Endothelial cell of umbilical vein (primary cell): ENCODE results near the gene FRMD5. TPM values are rescaled to one million over a fixed set of nuclear protein-coding genes. Genes with fewer than 3 reads are reported as not detected.

ENCODE experiments used
- BruUV-seq: library from RNA; stranded (reverse); fragments of 400-500 nt; replicated peaks from 2 replicates; lab custom pipeline; 2021; lab: Mats Ljungman, UMichigan
- CTCF ChIA-PET: fragments of 300-600, 350-600 bp; sonication (Branson Sonifier 250); formaldehyde crosslinking; loops from one replicate; lab custom pipeline; 2021; ENCODE audit warnings: antibody characterized with exemption, inconsistent platforms; lab: Charles Lee
- POLR2A ChIA-PET: fragments of 300-600, 350-600 bp; sonication (Branson Sonifier 250); formaldehyde crosslinking; loops from one replicate; lab custom pipeline; 2021; ENCODE audit warnings: antibody characterized with exemption, inconsistent platforms; lab: Charles Lee
- DNase-seq: peaks from one replicate; pipeline ENCODE4 v3.0.0-alpha.2; 2011; ENCODE audit warnings: low read depth, low spot score
- FAIRE-seq: peaks from 2 replicates; lab custom pipeline; 2011; peaks lifted over from hg19 to GRCh38; lab: Jason Lieb, UNC
- H2AFZ ChIP-seq: 2 replicates; pipeline ENCODE4 v1.6.0; 2012; ENCODE audit warnings: low read depth, low read length, control low read depth, inconsistent platforms
- H3K27ac ChIP-seq: 2 replicates; pipeline ENCODE4 v1.5.1; 2011; ENCODE audit warnings: low read depth, mild to moderate bottlenecking, control low read depth, low read length, moderate library complexity; ENCODE audit not compliant: insufficient read depth
- H3K27me3 ChIP-seq, 2 experiments: 2 replicates each; pipeline versions ENCODE4 v1.6.0 to v1.6.1; 2011; ENCODE audit warnings: low read length in 2 of 2, mixed read lengths in 1 of 2; ENCODE audit not compliant: control insufficient read depth in 2 of 2, insufficient read depth in 2 of 2
- H3K36me3 ChIP-seq, 2 experiments: 2 replicates in 1 of 2; 3 replicates in 1 of 2; pipeline ENCODE4 v1.5.1; 2011; ENCODE audit warnings: low read length in 2 of 2, mild to moderate bottlenecking in 1 of 2, moderate library complexity in 1 of 2; ENCODE audit not compliant: control insufficient read depth in 2 of 2, insufficient read depth in 2 of 2; ENCODE audit errors: extremely low read depth in 1 of 2
- H3K4me1 ChIP-seq: 3 replicates; pipeline ENCODE4 v1.5.1; 2011; ENCODE audit warnings: mild to moderate bottlenecking, low read length; ENCODE audit not compliant: control insufficient read depth, insufficient read depth; ENCODE audit errors: extremely low read depth
- H3K4me2 ChIP-seq: 2 replicates; pipeline ENCODE4 v1.6.1; 2011; ENCODE audit warnings: low read length, control low read depth, mixed read lengths; ENCODE audit not compliant: insufficient read depth
- H3K4me3 ChIP-seq, 3 experiments: fragments of 200-600 bp in 1 of 3; sonication (generic), shearing (Covaris generic) in 1 of 3; replicated peaks in 1 of 3; 2 replicates each; pipeline ENCODE4 v1.5.1; 2011 to 2016; ENCODE audit warnings: control low read depth in 3 of 3, low read length in 3 of 3, mild to moderate bottlenecking in 2 of 3, inconsistent platforms in 1 of 3, low read depth in 1 of 3, moderate library complexity in 1 of 3; ENCODE audit not compliant: insufficient read depth in 1 of 3
- H3K79me2 ChIP-seq: 2 replicates; pipeline ENCODE4 v1.6.0; 2012; ENCODE audit warnings: low read length, inconsistent platforms; ENCODE audit not compliant: control insufficient read depth, insufficient read depth
- H3K9ac ChIP-seq: replicated peaks from 2 replicates; pipeline ENCODE3; 2011; ENCODE audit warnings: low read length, control low read depth; ENCODE audit not compliant: insufficient read depth; ENCODE audit errors: extremely low read depth
- H3K9me1 ChIP-seq: replicated peaks from 3 replicates; pipeline ENCODE4 v1.6.0; 2011; ENCODE audit warnings: mild to moderate bottlenecking, low read length; ENCODE audit not compliant: control insufficient read depth, insufficient read depth; ENCODE audit errors: extremely low read depth
- H3K9me3 ChIP-seq: replicated peaks from 2 replicates; pipeline ENCODE4 v1.5.1; 2012; ENCODE audit warnings: low read length, inconsistent platforms; ENCODE audit not compliant: control insufficient read depth, insufficient read depth
- H4K20me1 ChIP-seq: replicated peaks from 2 replicates; pipeline ENCODE3; 2011; ENCODE audit warnings: mild to moderate bottlenecking, low read length; ENCODE audit not compliant: control insufficient read depth, insufficient read depth; ENCODE audit errors: extremely low read depth
- EZH2 ChIP-seq: IDR thresholded peaks from 2 replicates; pipeline ENCODE4 v1.6.1; 2012; ENCODE audit warnings: borderline replicate concordance, low read depth, mild to moderate bottlenecking, moderate library complexity, low read length, inconsistent platforms; ENCODE audit not compliant: severe bottlenecking
- FOS ChIP-seq: IDR thresholded peaks from 2 replicates; pipeline ENCODE4 v1.6.1; 2011; ENCODE audit warnings: mild to moderate bottlenecking, low read length, moderate library complexity, borderline replicate concordance; ENCODE audit not compliant: insufficient read depth
- GATA2 ChIP-seq: IDR thresholded peaks from 2 replicates; pipeline ENCODE4 v1.7.0; 2011; ENCODE audit warnings: low read depth, mild to moderate bottlenecking, moderate library complexity, mixed read lengths, low read length; ENCODE audit not compliant: insufficient read length, insufficient read depth
- JUN ChIP-seq: IDR thresholded peaks from 2 replicates; pipeline ENCODE4 v1.6.1; 2011; ENCODE audit warnings: borderline replicate concordance, low read depth; ENCODE audit not compliant: insufficient read length, insufficient read depth
- MYC ChIP-seq: IDR thresholded peaks from one replicate; pipeline ENCODE4 v1.6.1; 2011; ENCODE audit warnings: mild to moderate bottlenecking, low read depth, low read length
- POLR2A ChIP-seq: IDR thresholded peaks from 2 replicates; pipeline ENCODE4 v1.6.1; 2012; ENCODE audit warnings: low read depth, mild to moderate bottlenecking, control low read depth, low read length
- POLR2AphosphoS5 ChIP-seq: IDR thresholded peaks from 2 replicates; pipeline ENCODE4 v1.6.1; 2012; ENCODE audit warnings: low read depth, mild to moderate bottlenecking, control low read depth, low read length, moderate library complexity; ENCODE audit not compliant: insufficient read depth
- dilution Hi-C: fragments of 300-500 bp; cut with MboI; formaldehyde crosslinking; loops from one replicate; pipeline ENCODE4 v1.15.0; 2019; ENCODE audit warnings: low sequenced_read_pairs; ENCODE audit not compliant: extremely low pct_ligation_motif_present
- intact Hi-C: fragments of 100-400 bp; cut with micrococcal nuclease; formaldehyde crosslinking; loops from one replicate; pipeline ENCODE4 v1.10.0; 2022
- polyA plus RNA-seq, 4 experiments: library from polyadenylated mRNA; depleted of rRNA in 3 of 4; stranded (reverse) in 3 of 4; unstranded in 1 of 4; fragments of >200 nt; gene quantifications; 2 replicates each; pipeline versions ENCODE4 v1.2.1 to v1.2.3, GENCODE V29; 2011 to 2012; ENCODE audit warnings: missing spikeins in 1 of 4
- total RNA-seq: library from RNA; stranded (reverse); gene quantifications from 2 replicates; pipeline ENCODE4 v1.2.3, GENCODE V29; 2021
- TF ChIP-seq, protein P1 (sequence below), 2 donors: IDR thresholded peaks; 1 replicate in 1 of 2; 2 replicates in 1 of 2; pipeline ENCODE4 v1.5.1; 2011; ENCODE audit warnings: low read length in 2 of 2, mild to moderate bottlenecking in 2 of 2, moderate library complexity in 2 of 2, control low read depth in 1 of 2, inconsistent platforms in 1 of 2, low read depth in 1 of 2; ENCODE audit not compliant: insufficient read depth in 1 of 2; ENCODE audit errors: extremely low read depth in 1 of 2
- TF ChIP-seq, protein P2 (sequence below): IDR thresholded peaks from 2 replicates; pipeline ENCODE4 v1.6.1; 2011; ENCODE audit not compliant: insufficient read depth, insufficient read length

FRMD5 gene
- total and polyA plus RNA-seq, 2 donors (not counting 3 experiments of a cell fraction or from before 2014, with no cell fraction given) = 16.7 to 20.2 TPM

DNA sequence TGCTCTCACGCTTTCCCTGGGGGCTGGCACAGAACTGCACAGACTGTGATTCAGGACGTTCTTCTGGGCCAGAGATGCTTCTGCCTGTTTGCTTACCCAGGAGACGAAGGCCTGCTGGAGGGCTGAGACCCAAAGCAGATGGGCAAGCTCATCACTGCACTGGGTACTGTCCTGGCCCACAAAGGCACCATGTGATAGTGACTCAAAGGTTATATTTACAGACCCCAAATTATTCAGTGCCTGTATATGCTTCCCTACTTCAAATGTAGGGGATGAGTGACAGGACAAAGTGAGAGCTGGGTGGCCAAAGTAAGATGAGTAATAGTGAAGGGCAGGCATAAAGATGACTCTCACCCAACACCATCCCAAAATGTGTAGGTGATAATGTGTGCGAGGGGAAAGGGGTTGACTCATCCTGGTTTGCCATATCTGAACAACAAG lies 240.9 kb downstream of the FRMD5 start:
- Histone ChIP-seq H4K20me1 (no peaks in the 10 kb centered on the region), H3K27ac (no peak overlapping the region), H3K9me3 (no peaks in the 10 kb centered on the region), H3K4me3 (no peak overlapping the region), H3K9ac (no peak overlapping the region), H3K4me2 (no peak overlapping the region), H3K36me3 (no peaks in the 10 kb centered on the region), H3K79me2 (no peaks in the 10 kb centered on the region), H2AFZ (no peak overlapping the region), H3K9me1 (no peaks in the 10 kb centered on the region), H3K4me1 (peaks cover 2% of the 10 kb centered on the region), H3K27me3 (no peaks in the 10 kb centered on the region)
- FAIRE-seq (no peak), DNase-seq (no peak)
- dilution Hi-C loops (no loop called here), intact Hi-C loops (no loop called here)
- ChIA-PET CTCF (interaction anchor here (0.6 to 2.8 kb wide), 3 partner anchors 13 to 95 kb away, joined by 3 to 9 read pairs (median 3); no protein-coding TSS in a partner anchor), POLR2A (no interaction called here)
- TF ChIP-seq MYC (no peak), POLR2AphosphoS5 (no peak), POLR2A (no peak), GATA2 (no peak), EZH2 (no peak), FOS (no peak), JUN (no peak)
- TF ChIP-seq, protein P1, sequence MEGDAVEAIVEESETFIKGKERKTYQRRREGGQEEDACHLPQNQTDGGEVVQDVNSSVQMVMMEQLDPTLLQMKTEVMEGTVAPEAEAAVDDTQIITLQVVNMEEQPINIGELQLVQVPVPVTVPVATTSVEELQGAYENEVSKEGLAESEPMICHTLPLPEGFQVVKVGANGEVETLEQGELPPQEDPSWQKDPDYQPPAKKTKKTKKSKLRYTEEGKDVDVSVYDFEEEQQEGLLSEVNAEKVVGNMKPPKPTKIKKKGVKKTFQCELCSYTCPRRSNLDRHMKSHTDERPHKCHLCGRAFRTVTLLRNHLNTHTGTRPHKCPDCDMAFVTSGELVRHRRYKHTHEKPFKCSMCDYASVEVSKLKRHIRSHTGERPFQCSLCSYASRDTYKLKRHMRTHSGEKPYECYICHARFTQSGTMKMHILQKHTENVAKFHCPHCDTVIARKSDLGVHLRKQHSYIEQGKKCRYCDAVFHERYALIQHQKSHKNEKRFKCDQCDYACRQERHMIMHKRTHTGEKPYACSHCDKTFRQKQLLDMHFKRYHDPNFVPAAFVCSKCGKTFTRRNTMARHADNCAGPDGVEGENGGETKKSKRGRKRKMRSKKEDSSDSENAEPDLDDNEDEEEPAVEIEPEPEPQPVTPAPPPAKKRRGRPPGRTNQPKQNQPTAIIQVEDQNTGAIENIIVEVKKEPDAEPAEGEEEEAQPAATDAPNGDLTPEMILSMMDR (IDR thresholded peaks at IDR 0.05; ENCODE audit: extremely low read depth in 1 of 2, insufficient read depth in 1 of 2, low read depth in 1 of 2, low read length in 2 of 2) = no peak
- TF ChIP-seq, protein P2, sequence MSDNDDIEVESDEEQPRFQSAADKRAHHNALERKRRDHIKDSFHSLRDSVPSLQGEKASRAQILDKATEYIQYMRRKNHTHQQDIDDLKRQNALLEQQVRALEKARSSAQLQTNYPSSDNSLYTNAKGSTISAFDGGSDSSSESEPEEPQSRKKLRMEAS = no peak
- no TSS peak for BruUV-seq
